Middle frontal gyrus (tissue), 1 donor: ENCODE data around the gene ECEL1.
"Not testable (repeated sequence)": the region's sequence is repeated elsewhere in the genome, so short reads cannot be mapped to it uniquely, and the experiment has no call there.

Source experiments
- DNase-seq: peaks from one replicate; pipeline ENCODE4 v3.0.0-alpha.2; 2015; ENCODE audit warnings: low spot score; ENCODE audit errors: extremely low spot score

Gene ECEL1

GRCh38 chr2:232460171-232460570 is 27.5 kb downstream of the ECEL1 start:
- no peak for DNase-seq

- no peak for DNase-seq
Measured at GRCh38 chr2:232459419-232460035, 28.1 kb downstream of the ECEL1 start.

- no peak for DNase-seq
Measured at GRCh38 chr2:232458661-232459418, 28.8 kb downstream of the ECEL1 start.

- no peak for DNase-seq
Measured at GRCh38 chr2:232458051-232458660, 29.5 kb downstream of the ECEL1 start.

- no peak for DNase-seq
Measured at GRCh38 chr2:232457121-232458011, 30.3 kb downstream of the ECEL1 start.

GRCh38 chr2:232456296-232457120 is 31.1 kb downstream of the ECEL1 start:
- no peak for DNase-seq

- no peak for DNase-seq
Measured at GRCh38 chr2:232455426-232456255, 32.0 kb downstream of the ECEL1 start, which contains the start of gene ALPI. Gene ALPI (plus strand): TSS chr2:232456153. CDS start chr2:232456200, 47 bp downstream.

GRCh38 chr2:232454630-232455029 is 33.0 kb downstream of the ECEL1 start:
- no peak for DNase-seq

- DNase-seq, result not testable (repeated sequence)
Measured at GRCh38 chr2:232451645-232452044, 36.0 kb downstream of the ECEL1 start.

- DNase-seq, result no peak
Measured at GRCh38 chr2:232449964-232450363, 37.7 kb downstream of the ECEL1 start.

- no peak for DNase-seq
Measured at GRCh38 chr2:232448304-232448690, 39.3 kb downstream of the ECEL1 start.

- DNase-seq, result no peak
Measured at GRCh38 chr2:232447638-232448303, 39.9 kb downstream of the ECEL1 start.

- no peak for DNase-seq
Measured at GRCh38 chr2:232447091-232447620, 40.5 kb downstream of the ECEL1 start.

GRCh38 chr2:232446266-232446777 is 41.3 kb downstream of the ECEL1 start:
- DNase-seq, result not testable (repeated sequence)

GRCh38 chr2:232445149-232445885 is 42.3 kb downstream of the ECEL1 start:
- DNase-seq, result not testable (repeated sequence)

- DNase-seq, result no peak
Measured at GRCh38 chr2:232444409-232445148, 43.1 kb downstream of the ECEL1 start.
